ENCODE measurements around the gene CREBRF. TPM values are rescaled to one million over a fixed set of nuclear protein-coding genes. Genes with fewer than 3 reads are reported as not detected.

The CREBRF gene
- total RNA-seq, 1 donor from 2014 or later: 10.0 TPM

- H2AFZ ChIP-seq (ENCODE audit: low read depth, low read length): no peak overlapping the region
- no peaks in the 10 kb centered on the region for H3K36me3 Mint-ChIP-seq (ENCODE audit: low read depth, unreplicated experiment)
- no peak overlapping the region for H3K4me3 Mint-ChIP-seq (ENCODE audit: unreplicated experiment)
- no peak overlapping the region for H3K4me2 ChIP-seq (ENCODE audit: low read length)
- FAIRE-seq (no peak), DNase-seq (ENCODE audit: low read depth) (no peak)
- H3K27me3 Mint-ChIP-seq (ENCODE audit: low read depth, unreplicated experiment): no peaks in the 10 kb centered on the region
- H3K9ac ChIP-seq (ENCODE audit: low read length): no peak overlapping the region
- H3K9me3 Mint-ChIP-seq (ENCODE audit: unreplicated experiment): peaks cover 2% of the 10 kb centered on the region
- no peaks in the 10 kb centered on the region for H3K36me3 ChIP-seq (ENCODE audit: insufficient read depth, low read length)
- no peaks in the 10 kb centered on the region for H3K4me1 Mint-ChIP-seq (ENCODE audit: low read depth, unreplicated experiment)
- no peaks in the 10 kb centered on the region for H3K27me3 ChIP-seq (ENCODE audit: insufficient read depth, low read length)
- TF ChIP-seq EZH2 (IDR thresholded peaks at IDR 0.05; ENCODE audit: insufficient read depth, low read length) (no peak), CTCF (IDR thresholded peaks at IDR 0.05; ENCODE audit: insufficient read depth, low read depth, low read length) (no peak)
- no peaks in the 10 kb centered on the region for H3K4me1 ChIP-seq (ENCODE audit: insufficient read depth, low read length)
- H3K79me2 ChIP-seq (ENCODE audit: insufficient read depth, low read length): no peaks in the 10 kb centered on the region
- H4K20me1 ChIP-seq (ENCODE audit: insufficient read depth, low read length): no peaks in the 10 kb centered on the region
- H3K27ac Mint-ChIP-seq (ENCODE audit: unreplicated experiment): no peak overlapping the region
- no peak overlapping the region for H3K4me3 ChIP-seq (ENCODE audit: insufficient read depth, low read depth, low read length)
- no peak overlapping the region for H3K27ac ChIP-seq (ENCODE audit: low read depth, low read length)
- H3K9me3 ChIP-seq (ENCODE audit: insufficient read depth, low read depth, low read length): no peaks in the 10 kb centered on the region
These were observed 82.6 kb downstream of the CREBRF start for GRCh38 chr5:173138707-173139106.

GRCh38 chr5:173139631-173140030, 83.5 kb downstream of the CREBRF start:
- Mint-ChIP-seq H3K27me3 (ENCODE audit: low read depth, unreplicated experiment) (no peaks in the 10 kb centered on the region), H3K27ac (ENCODE audit: unreplicated experiment) (no peak overlapping the region), H3K4me1 (ENCODE audit: low read depth, unreplicated experiment) (no peaks in the 10 kb centered on the region), H3K9me3 (ENCODE audit: unreplicated experiment) (peaks cover 2% of the 10 kb centered on the region), H3K4me3 (ENCODE audit: unreplicated experiment) (no peak overlapping the region), H3K36me3 (ENCODE audit: low read depth, unreplicated experiment) (no peaks in the 10 kb centered on the region)
- no peak overlapping the region for H3K4me3 ChIP-seq (ENCODE audit: insufficient read depth, low read depth, low read length)
- DNase-seq (ENCODE audit: low read depth) (no peak), FAIRE-seq (no peak)
- no peaks in the 10 kb centered on the region for H3K9me3 ChIP-seq (ENCODE audit: insufficient read depth, low read depth, low read length)
- peaks cover 2% of the 10 kb centered on the region for H3K79me2 ChIP-seq (ENCODE audit: insufficient read depth, low read length)
- H3K9ac ChIP-seq (ENCODE audit: low read length): no peak overlapping the region
- no peaks in the 10 kb centered on the region for H3K4me1 ChIP-seq (ENCODE audit: insufficient read depth, low read length)
- H3K27me3 ChIP-seq (ENCODE audit: insufficient read depth, low read length): no peaks in the 10 kb centered on the region
- H3K4me2 ChIP-seq (ENCODE audit: low read length): no peak overlapping the region
- no peaks in the 10 kb centered on the region for H4K20me1 ChIP-seq (ENCODE audit: insufficient read depth, low read length)
- no peak overlapping the region for H2AFZ ChIP-seq (ENCODE audit: low read depth, low read length)
- TF ChIP-seq EZH2 (IDR thresholded peaks at IDR 0.05; ENCODE audit: insufficient read depth, low read length): no peak
- no peak for TF ChIP-seq CTCF (IDR thresholded peaks at IDR 0.05; ENCODE audit: insufficient read depth, low read depth, low read length)
- no peak overlapping the region for H3K27ac ChIP-seq (ENCODE audit: low read depth, low read length)
- H3K36me3 ChIP-seq (ENCODE audit: insufficient read depth, low read length): no peaks in the 10 kb centered on the region

- peaks cover 8% of the 10 kb centered on the region for H3K79me2 ChIP-seq (ENCODE audit: insufficient read depth, low read length)
- H4K20me1 ChIP-seq (ENCODE audit: insufficient read depth, low read length): no peaks in the 10 kb centered on the region
- Mint-ChIP-seq H3K27me3 (ENCODE audit: low read depth, unreplicated experiment) (no peaks in the 10 kb centered on the region), H3K4me1 (ENCODE audit: low read depth, unreplicated experiment) (peaks cover 3% of the 10 kb centered on the region), H3K9me3 (ENCODE audit: unreplicated experiment) (peaks cover 2% of the 10 kb centered on the region), H3K27ac (ENCODE audit: unreplicated experiment) (no peak overlapping the region), H3K4me3 (ENCODE audit: unreplicated experiment) (no peak overlapping the region), H3K36me3 (ENCODE audit: low read depth, unreplicated experiment) (no peaks in the 10 kb centered on the region)
- H3K9me3 ChIP-seq (ENCODE audit: insufficient read depth, low read depth, low read length): no peaks in the 10 kb centered on the region
- H3K4me1 ChIP-seq (ENCODE audit: insufficient read depth, low read length): peaks cover 5% of the 10 kb centered on the region
- TF ChIP-seq CTCF (IDR thresholded peaks at IDR 0.05; ENCODE audit: insufficient read depth, low read depth, low read length) (no peak), EZH2 (IDR thresholded peaks at IDR 0.05; ENCODE audit: insufficient read depth, low read length) (no peak)
- no peak for DNase-seq (ENCODE audit: low read depth)
- no peaks in the 10 kb centered on the region for H3K27me3 ChIP-seq (ENCODE audit: insufficient read depth, low read length)
- no peak for FAIRE-seq
- no peak overlapping the region for H3K27ac ChIP-seq (ENCODE audit: low read depth, low read length)
- no peak overlapping the region for H3K9ac ChIP-seq (ENCODE audit: low read length)
- H3K4me3 ChIP-seq (ENCODE audit: insufficient read depth, low read depth, low read length): no peak overlapping the region
- no peaks in the 10 kb centered on the region for H3K36me3 ChIP-seq (ENCODE audit: insufficient read depth, low read length)
- no peak overlapping the region for H2AFZ ChIP-seq (ENCODE audit: low read depth, low read length)
- H3K4me2 ChIP-seq (ENCODE audit: low read length): no peak overlapping the region
These were observed 84.6 kb downstream of the CREBRF start for GRCh38 chr5:173140769-173141168.
